ENCODE results near the gene C2orf78.

GRCh38 chr2:73852020-73852419 is 68.0 kb downstream of the C2orf78 start:
- TF ChIP-seq POLR2A (IDR thresholded peaks at IDR 0.05; ENCODE audit: low read length), result no peak
- no peak for TF ChIP-seq GATA1 (IDR thresholded peaks at IDR 0.05; ENCODE audit: low read depth, low read length)

Data from erythroblast (primary cell).